HG03457 (cell line): ENCODE measurements around the gene KRT6B.

ENCODE experiments used
- ATAC-seq: cut with Tn5 transposase; IDR thresholded peaks from one replicate; pipeline ENCODE4 v1.9.1; 2021; ENCODE audit warnings: moderate number of reproducible peaks; ENCODE audit not compliant: unreplicated experiment

Gene KRT6B

GRCh38 chr12:52437508-52437907 lies 14.4 kb downstream of the KRT6B start:
- no peak for ATAC-seq

DNA sequence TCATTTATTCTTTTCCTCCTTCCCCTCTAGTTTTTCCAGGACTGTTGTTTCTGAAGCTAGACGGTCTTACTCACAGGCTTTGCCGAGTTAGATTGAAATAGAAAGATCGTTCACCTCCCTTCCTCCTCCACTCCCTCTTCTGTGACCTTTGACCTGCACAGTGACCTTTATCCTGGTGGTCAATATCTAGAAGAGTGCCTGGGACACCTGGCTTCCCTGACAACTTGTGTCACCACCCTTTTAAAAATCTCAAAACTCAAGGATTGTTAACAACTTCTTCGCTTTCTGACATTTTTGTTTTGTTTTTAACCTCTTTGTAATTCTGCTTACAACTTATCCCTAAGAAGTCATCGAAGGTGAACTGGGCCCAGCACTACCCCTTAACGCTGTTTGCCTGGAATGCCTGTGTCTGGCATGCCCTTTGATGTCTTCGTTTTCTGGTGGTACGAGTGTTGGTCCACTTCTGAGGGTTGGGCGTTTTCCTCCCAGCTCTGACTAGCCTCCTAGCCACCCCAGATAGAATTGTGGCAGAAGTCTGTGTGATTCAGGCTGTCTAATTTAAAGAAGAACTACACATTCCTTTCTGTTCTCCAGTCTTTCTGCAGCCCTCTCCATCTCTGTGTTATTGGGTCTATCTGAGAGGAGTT lies 15.0 kb downstream of the KRT6B start:
- ATAC-seq: no peak

GRCh38 chr12:52436000-52436827 lies 15.7 kb downstream of the KRT6B start:
- no peak for ATAC-seq

GRCh38 chr12:52435659-52435999 lies 16.3 kb downstream of the KRT6B start:
- ATAC-seq: no peak

- ATAC-seq: no peak
Measured at GRCh38 chr12:52434760-52435530, 17.0 kb downstream of the KRT6B start.

DNA sequence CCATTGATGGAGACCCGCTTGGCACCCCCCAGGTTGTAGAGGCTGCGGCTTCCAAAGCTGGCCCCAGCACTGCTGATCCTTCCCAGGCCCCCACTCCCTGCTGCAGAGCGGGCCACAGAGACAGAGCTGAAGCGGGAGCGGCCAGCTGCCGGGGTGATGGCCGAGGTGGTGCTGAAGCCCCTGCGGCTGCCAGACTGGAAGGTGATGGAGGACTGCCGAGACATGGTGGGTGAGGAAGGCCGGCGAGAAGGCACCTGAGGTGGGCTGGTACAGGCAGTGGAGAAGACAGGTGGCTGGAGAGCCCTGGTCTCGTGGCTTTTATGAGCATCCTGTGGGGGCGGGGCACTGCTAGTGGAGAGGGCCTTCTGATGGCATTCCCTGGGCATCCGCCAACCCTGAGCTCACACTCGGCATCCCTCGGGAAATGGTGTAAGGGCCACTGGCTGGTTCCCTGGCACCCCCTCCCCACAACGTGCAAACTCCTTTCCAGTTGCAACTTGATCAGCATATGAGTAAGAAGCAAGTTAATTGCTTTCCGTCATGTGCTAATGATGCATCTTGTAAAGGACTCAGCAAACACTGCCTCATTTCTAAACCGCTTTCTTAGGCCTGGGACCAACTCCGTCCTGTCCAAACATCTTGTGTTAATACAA lies 17.7 kb downstream of the KRT6B start, which contains the start of gene KRT75:
KRT75 (minus strand) TSS at position 291 of the 653 bp plus-strand sequence; CDS start at position 224, 67 bp downstream.
- ATAC-seq: no peak

DNA sequence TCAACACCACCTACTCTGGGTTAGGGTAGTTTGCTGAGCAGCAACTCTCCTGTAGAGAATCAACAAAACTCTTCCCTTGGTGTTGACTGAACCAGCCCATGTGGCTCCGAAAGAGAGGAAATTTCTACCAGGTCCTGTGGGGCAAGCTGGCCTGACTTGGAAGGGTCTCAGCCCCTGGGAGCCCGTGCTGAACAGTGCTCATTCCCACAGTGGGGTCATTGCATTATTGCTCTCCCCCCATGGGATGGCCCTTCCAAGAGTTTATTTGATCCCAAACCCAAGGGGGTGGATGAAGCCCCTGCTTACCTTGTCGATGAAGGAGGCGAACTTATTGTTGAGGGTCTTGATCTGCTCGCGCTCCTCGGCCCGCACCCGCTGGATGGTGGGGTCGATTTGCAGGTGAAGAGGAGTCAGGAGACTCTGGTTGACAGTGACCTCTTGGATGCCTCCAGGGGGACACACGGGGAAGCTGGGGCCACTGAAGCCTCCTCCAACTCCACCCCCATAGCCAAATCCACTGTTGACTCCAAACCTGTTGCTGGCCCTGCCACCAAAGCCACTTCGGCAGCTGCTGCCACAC lies 18.4 kb downstream of the KRT6B start:
- no peak for ATAC-seq

DNA sequence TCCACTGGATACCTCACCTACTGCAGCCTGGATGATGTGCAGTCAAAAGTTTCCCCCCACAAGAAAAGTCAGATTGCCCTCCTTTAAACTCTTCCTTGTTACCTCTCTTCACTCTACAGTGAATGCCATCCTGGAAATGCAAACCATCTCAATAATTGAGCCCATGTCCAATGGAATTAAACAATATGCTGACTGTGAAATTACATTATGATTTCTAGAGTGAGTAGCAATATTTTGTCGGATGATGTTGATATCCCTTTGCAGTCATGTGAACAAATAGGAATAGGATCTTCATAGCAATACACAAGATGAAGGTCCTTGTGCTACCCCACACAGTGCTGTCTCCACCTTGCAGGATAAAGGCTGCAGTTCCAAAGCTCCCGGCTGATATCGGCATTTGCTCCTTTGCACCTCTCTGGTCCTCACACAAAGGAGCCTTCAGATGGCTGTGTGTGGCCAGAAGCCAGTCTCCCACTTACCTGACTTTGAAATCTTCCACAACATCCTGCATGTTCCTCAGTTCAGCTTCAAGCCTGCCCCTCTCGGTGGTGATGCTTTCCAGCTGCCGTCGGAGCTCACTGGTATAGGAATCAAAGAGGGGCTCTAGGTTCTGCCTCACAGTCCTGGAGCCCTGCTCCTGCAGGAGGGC lies 19.3 kb downstream of the KRT6B start:
- ATAC-seq: no peak

GRCh38 chr12:52428121-52428520 lies 23.8 kb downstream of the KRT6B start:
- ATAC-seq: no peak

DNA sequence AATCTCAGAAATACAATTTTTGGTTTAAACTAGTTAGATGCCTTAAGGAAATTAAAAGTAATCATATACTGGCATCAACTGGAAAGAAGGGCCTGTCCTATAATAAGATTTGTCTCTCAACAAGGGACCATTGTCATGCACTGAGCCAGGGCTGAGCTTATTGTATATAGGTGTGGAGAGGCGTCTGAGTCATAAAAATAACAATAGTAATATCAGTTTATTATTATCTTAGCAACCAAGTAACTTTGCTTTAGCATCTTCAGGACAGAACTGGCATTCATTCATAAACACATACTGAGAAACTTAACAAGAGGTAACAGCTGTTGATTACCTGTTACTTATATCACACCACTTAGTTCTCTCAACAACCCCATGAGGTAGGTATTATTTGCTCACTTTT lies 24.9 kb downstream of the KRT6B start:
- ATAC-seq: no peak

DNA sequence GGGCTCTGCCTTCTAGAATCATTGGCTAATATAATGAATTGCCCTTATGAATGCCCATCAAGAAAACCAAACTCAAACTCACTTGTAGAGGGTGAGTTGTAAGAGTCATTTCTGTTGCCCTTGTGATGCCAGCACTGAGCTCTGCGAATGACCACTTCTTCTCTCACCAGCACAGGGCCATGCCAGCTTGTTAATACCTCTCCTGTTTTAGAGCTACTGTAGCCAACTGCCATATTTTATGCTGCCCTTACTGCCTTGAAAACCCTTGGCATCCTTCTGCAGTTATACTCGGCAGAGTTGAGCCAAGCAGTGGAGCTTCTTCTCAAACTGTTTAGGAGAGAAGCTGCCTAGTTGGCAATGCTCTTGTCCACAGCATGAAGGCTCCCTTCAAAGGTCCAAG lies 25.9 kb downstream of the KRT6B start:
- no peak for ATAC-seq

DNA sequence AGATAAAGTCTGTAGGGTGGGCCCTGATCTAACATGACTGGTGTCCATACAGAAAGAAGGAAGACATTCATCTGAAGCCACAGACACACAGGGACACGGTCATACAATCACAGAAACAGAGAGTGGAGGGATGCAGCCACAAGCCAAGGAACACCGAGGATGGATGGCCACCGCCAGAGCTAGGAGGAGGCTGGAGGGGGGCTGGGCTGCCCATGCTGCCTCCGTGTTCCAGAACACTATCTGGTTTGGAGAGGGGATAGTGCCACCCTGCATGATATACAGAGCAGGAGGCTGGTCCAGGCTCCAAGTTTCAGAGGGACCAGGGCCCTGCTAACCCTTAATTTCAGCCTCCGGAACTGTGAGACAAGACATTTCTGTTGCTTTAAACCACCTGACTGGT lies 26.5 kb downstream of the KRT6B start:
- ATAC-seq: no peak

- ATAC-seq: no peak
Measured at GRCh38 chr12:52423661-52424500, 28.1 kb downstream of the KRT6B start.

DNA sequence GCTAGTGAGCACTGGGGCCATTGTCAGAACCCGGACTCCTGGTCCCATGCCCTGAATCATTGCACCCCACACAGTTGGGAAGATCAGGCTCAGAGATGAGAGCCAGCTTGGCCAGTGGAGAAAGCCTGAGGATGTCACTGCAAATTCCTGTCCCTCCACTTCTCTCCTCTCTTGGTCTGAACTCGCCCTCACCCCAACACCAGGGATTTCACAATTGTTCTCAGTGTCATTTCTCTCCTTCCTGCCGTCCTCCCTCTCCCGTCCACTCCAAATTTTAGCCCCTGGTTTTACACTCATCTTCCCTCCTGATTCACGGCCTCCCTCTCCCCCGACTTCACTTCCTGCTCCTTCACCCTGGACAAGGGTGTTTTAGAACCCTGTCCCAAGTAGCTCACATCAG lies 28.9 kb downstream of the KRT6B start:
- ATAC-seq: no peak

DNA sequence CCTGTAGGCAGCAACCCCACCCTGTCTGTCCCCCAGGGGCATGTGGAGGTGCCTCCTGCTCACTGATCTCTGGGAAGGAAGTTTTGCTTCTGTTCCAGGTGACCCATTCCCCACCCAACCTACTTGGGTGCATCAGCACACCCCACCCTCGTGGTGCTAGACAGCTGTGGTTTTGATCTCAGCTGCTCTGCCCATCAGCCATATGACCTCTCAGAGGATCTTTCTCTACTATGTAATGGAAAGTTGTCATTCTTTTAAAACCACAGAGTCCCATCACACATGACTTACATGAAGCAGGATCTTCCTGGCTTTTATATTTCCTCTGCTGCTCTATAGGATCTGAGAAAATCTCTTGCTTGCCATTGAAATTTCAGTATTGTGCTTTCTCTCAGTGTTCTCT lies 32.3 kb downstream of the KRT6B start:
- no peak for ATAC-seq

DNA sequence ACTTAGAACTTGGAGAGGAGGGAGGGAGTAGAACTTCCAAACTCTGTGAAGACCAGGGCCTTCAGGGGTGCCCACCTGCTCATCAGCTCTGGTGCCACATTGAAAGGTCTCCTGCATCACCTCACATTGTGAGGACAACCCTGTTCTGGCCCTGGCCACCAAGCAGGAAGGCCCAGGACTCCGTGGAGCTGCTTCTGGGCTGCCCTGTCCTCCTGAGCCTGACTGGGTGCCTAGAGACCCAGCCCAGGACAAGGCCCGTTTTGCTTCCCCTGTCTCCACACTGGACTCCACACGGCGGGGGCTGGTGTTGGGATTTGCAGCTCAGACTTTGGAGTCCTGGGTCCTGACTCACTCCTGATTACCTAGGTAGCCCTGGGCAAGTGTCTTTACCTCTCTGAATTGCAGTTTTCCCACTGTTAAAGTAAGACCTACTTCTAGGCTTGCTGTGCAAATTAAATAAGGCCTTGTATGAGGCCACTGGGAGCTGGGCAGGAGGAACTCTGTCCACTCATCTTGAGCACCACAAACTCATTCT lies 33.3 kb downstream of the KRT6B start:
- ATAC-seq: no peak

- no peak for ATAC-seq
Measured at GRCh38 chr12:52417740-52418139, 34.2 kb downstream of the KRT6B start.

- no peak for ATAC-seq
Measured at GRCh38 chr12:52416795-52417194, 35.2 kb downstream of the KRT6B start.
